ENCODE results near the gene IFT122. TPM values are rescaled to one million over a fixed set of nuclear protein-coding genes. Genes with fewer than 3 reads are reported as not detected.

The IFT122 gene
- polyA plus RNA-seq, 4 donors: 34.7 to 64.7 (median 57.9) TPM

DNA sequence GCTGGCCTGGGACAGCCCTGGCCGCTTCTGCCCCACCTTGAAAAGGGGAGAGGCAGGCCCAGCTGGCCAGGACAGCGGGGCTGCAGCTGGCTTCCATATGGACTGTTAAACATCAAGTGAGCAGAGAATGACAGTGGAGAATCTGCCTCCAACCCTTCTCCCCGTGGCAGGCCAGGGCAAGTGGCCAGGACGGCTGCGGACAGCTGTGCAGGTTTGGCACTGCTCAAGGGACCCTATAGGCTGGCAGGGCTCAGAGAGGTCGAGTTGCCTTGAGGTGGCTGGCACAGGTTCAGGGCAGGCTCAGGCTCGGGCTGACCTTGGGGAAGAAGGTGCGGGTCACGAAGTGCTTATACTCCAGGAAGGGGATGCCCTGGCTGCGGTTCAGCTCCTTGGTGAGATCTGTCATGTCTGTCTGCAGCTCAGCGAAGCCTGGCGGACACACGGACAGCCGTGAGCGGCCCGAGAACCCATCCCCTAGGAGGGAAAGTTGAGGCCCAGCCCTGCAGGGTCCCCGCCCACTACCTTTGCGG lies 127.2 kb downstream of the IFT122 start:
- DNase-seq (ENCODE audit: low read depth in 4 of 4, low spot score in 2 of 4): no peak

DNA sequence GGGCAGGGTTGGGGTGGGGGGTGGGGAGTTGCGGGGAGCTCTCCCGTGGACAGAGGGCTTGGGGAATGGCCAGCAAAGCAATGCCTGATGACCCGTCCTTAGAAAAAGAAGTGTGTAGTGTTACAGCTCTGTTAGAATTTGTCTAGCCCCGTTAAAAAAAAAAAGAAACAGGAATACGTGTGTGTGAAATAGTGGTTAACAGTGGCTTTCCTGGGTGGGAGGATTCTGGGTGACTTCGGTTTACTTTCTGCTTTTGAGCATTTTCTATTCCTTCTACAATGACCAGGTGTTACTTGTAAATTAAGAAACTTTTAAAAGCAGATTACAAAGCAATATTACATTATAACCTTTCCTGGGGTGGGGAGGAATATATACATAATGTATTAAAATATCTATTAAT lies 127.9 kb downstream of the IFT122 start:
- no peak for DNase-seq (ENCODE audit: low read depth in 4 of 4, low spot score in 2 of 4)

DNA sequence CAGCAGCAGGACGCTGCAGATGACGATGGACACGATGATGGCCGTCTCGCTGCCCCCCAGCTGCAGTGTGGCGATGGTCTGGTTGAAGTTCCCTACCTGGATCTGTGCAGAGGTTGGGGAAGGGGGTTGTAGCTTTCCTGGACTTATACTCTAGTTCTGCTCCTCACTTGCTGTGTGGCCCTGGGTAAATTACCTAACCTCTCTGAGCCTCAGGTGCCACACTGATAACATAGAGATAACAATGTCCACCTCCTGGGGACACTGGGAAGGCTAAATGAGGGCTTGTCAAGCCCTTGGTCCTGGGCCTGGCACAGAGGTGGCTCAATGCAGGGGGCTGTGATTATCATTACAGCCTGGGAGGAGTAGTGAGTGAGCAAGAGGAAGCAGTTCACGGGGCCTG lies 129.8 kb downstream of the IFT122 start:
- DNase-seq (ENCODE audit: low read depth in 4 of 4, low spot score in 2 of 4): no peak

Other genes with a start within 250 kb of the IFT122 start
- gene COPG1, start 190.6 kb upstream of the IFT122 start, polyA plus RNA-seq (ENCODE audit: insufficient read length in 4 of 4): 100 to 1,000 TPM; 146 to 166 (median 154) TPM
- 10 to 100 TPM; 47.3 to 56.5 (median 53.3) TPM for gene HMCES, start 161.4 kb upstream of the IFT122 start, polyA plus RNA-seq (ENCODE audit: insufficient read length in 4 of 4)
- gene EFCAB12, start 11.6 kb upstream of the IFT122 start, polyA plus RNA-seq (ENCODE audit: insufficient read length in 4 of 4): 1 to 10 TPM; 3.0 to 6.0 (median 4.2) TPM
- 10 to 100 TPM; 41.4 to 52.1 (median 46.6) TPM for gene MBD4, start 276 bp upstream of the IFT122 start, polyA plus RNA-seq (ENCODE audit: insufficient read length in 4 of 4)
- under 1 TPM in 3 of 4 donors, not detected in 1; 0.06 to 0.19 (median 0.12) TPM for gene RHO, start 88.4 kb downstream of the IFT122 start, polyA plus RNA-seq (ENCODE audit: insufficient read length in 4 of 4)
- gene H1-8, start 103.0 kb downstream of the IFT122 start, polyA plus RNA-seq (ENCODE audit: insufficient read length in 4 of 4): not detected
- 100 to 1,000 TPM; 121 to 147 (median 142) TPM for gene PLXND1, start 166.5 kb downstream of the IFT122 start, polyA plus RNA-seq (ENCODE audit: insufficient read length in 4 of 4)

Measured in left renal cortex interstitium (tissue), 4 donors.